Panc1 (cell line): ENCODE data around the gene DPH2. TPM values are rescaled to one million over a fixed set of nuclear protein-coding genes. Genes with fewer than 3 reads are reported as not detected.

Experiments used
- ATAC-seq: fragments of 200-7000 bp; cut with Tn5 transposase; 2 replicates; pipeline ENCODE4 v1.9.1; 2020; ENCODE audit warnings: mild to moderate bottlenecking, moderate library complexity
- BruUV-seq: library from RNA; stranded (reverse); fragments of 400-500 nt; replicated peaks from 2 replicates; lab custom pipeline; 2021; lab: Mats Ljungman, UMichigan
- CTCF ChIA-PET: fragments of 300-600 bp; sonication (Branson Sonifier 250); formaldehyde crosslinking; loops from one replicate; lab custom pipeline; 2022; ENCODE audit warnings: antibody characterized with exemption; lab: Charles Lee
- POLR2A ChIA-PET: fragments of 300-600 bp; sonication (Branson Sonifier 250); formaldehyde crosslinking; loops from one replicate; lab custom pipeline; 2022; ENCODE audit warnings: antibody characterized with exemption; lab: Charles Lee
- DNase-seq: peaks from one replicate; pipeline ENCODE4 v3.0.0-alpha.2; 2010; ENCODE audit warnings: low read depth, low spot score
- H3K27ac ChIP-seq: 2 replicates; pipeline ENCODE4 v1.5.1; 2011; ENCODE audit warnings: mild to moderate bottlenecking, low read length, inconsistent platforms
- H3K27me3 ChIP-seq: fragments of 200-500 bp; sonication (Bioruptor generic); 2 replicates; pipeline ENCODE4 v1.6.0; 2014; ENCODE audit warnings: low read length, inconsistent platforms; ENCODE audit not compliant: control insufficient read depth, insufficient read depth
- H3K36me3 ChIP-seq: fragments of 200-500 bp; sonication (Bioruptor generic); 2 replicates; pipeline ENCODE4 v1.5.1; 2014; ENCODE audit warnings: inconsistent platforms, mild to moderate bottlenecking, low read length, moderate library complexity; ENCODE audit not compliant: control insufficient read depth, insufficient read depth
- H3K4me1 ChIP-seq: 2 replicates; pipeline ENCODE4 v1.5.1; 2011; ENCODE audit warnings: inconsistent platforms, mild to moderate bottlenecking, low read length, moderate library complexity; ENCODE audit not compliant: control insufficient read depth, insufficient read depth
- H3K4me3 ChIP-seq, 2 experiments: 2 replicates each; pipeline ENCODE4 v1.5.1; 2011 to 2012; ENCODE audit warnings: low read depth in 2 of 2, low read length in 2 of 2, mild to moderate bottlenecking in 2 of 2, inconsistent platforms in 1 of 2, moderate library complexity in 1 of 2
- H3K9me3 ChIP-seq: fragments of 200-500 bp; sonication (Bioruptor generic); 2 replicates; pipeline ENCODE4 v1.5.1; 2014; ENCODE audit warnings: low read depth, mild to moderate bottlenecking, inconsistent platforms, low read length, moderate library complexity; ENCODE audit not compliant: control insufficient read depth, insufficient read depth
- POLR2AphosphoS5 ChIP-seq: IDR thresholded peaks from 2 replicates; pipeline ENCODE4 v1.6.1; 2012; ENCODE audit warnings: mild to moderate bottlenecking, low read depth, low read length, moderate library complexity
- REST ChIP-seq, 2 experiments: IDR thresholded peaks; 2 replicates each; pipeline ENCODE4 v1.6.1; 2011 to 2012; ENCODE audit warnings: low read depth in 2 of 2, control low read depth in 1 of 2, low read length in 1 of 2, mild to moderate bottlenecking in 1 of 2, moderate library complexity in 1 of 2; ENCODE audit not compliant: insufficient read depth in 1 of 2
- SIN3A ChIP-seq: IDR thresholded peaks from 2 replicates; pipeline ENCODE4 v1.6.1; 2012; ENCODE audit warnings: low read depth, mild to moderate bottlenecking, low read length, moderate library complexity, borderline replicate concordance; ENCODE audit not compliant: insufficient read depth
- TCF7L2 ChIP-seq: IDR thresholded peaks from 2 replicates; pipeline ENCODE4 v1.6.1; 2011; ENCODE audit warnings: mild to moderate bottlenecking, low read depth, low read length, inconsistent platforms
- in situ Hi-C: cut with HindIII; loops from 2 replicates; pipeline ENCODE4 v1.10.0; 2016; ENCODE audit warnings: low sequenced_read_pairs, low pct_unique_long_range_greater_than_20kb
- intact Hi-C: fragments of 100-400 bp; cut with micrococcal nuclease; formaldehyde crosslinking; loops from one replicate; pipeline ENCODE4 v1.10.0; 2022; ENCODE audit not compliant: unreplicated experiment
- total RNA-seq: library from RNA; stranded (reverse); gene quantifications from one replicate; pipeline ENCODE4 v1.2.1, GENCODE V29; 2021; ENCODE audit not compliant: unreplicated experiment
- TF ChIP-seq, protein P1 (sequence below): fragments of 450-650 bp; IDR thresholded peaks from 2 replicates; pipeline ENCODE4 v1.5.1; 2017; ENCODE audit warnings: mild to moderate bottlenecking

Gene DPH2
- total RNA-seq, 1 experiment from 2014 or later: 76.0 TPM

- CTCF ChIA-PET: no interaction called here
- no peak for TF ChIP-seq POLR2AphosphoS5
- TF ChIP-seq TCF7L2: no peak
- TF ChIP-seq REST (IDR thresholded peaks at IDR 0.05; ENCODE audit: insufficient read depth in 1 of 2, low read depth in 2 of 2, low read length in 1 of 2): no peak
- TF ChIP-seq SIN3A: no peak
- TF ChIP-seq, protein P1, sequence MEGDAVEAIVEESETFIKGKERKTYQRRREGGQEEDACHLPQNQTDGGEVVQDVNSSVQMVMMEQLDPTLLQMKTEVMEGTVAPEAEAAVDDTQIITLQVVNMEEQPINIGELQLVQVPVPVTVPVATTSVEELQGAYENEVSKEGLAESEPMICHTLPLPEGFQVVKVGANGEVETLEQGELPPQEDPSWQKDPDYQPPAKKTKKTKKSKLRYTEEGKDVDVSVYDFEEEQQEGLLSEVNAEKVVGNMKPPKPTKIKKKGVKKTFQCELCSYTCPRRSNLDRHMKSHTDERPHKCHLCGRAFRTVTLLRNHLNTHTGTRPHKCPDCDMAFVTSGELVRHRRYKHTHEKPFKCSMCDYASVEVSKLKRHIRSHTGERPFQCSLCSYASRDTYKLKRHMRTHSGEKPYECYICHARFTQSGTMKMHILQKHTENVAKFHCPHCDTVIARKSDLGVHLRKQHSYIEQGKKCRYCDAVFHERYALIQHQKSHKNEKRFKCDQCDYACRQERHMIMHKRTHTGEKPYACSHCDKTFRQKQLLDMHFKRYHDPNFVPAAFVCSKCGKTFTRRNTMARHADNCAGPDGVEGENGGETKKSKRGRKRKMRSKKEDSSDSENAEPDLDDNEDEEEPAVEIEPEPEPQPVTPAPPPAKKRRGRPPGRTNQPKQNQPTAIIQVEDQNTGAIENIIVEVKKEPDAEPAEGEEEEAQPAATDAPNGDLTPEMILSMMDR: no peak
- in situ Hi-C loops: no loop called here
These were observed 51.3 kb downstream of the DPH2 start for GRCh38 chr1:44021156-44021555.

DNA sequence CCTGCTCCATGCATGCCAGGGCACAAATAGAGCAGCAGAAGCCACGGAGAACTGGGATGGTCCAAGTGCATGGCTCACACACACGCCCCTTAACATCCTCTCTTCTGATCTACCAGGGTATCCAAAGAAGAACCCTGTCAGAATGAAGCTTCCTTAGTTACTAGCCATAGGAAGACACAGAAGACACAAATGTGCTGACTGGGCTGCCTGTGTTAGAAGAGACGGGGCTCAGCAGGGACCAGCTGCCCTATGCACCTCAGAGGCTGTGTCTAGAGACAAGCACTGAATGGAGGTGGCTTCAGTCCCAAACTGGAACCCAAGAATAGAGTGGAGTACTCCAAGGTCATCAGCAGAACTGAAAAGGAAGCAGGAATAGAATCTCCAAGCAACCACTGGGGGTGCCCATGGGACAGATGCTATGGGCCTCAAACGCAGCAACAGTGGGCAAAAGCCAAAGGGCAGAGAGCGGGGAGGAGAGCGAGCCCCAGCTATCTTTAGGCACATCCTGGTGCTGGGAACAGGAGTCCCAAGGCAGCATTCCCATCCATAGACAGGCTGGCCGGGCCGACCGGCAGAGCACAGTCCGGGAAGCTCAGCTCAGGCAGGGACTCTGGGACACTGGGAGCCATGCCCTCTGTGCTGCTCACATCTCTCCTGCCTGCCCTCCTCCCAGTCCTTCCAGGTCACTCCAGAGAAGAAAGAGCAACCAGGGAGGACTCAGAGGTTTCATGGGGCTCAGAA is 51.9 kb downstream of the DPH2 start:
- no peak for ATAC-seq
- no peak for TF ChIP-seq SIN3A
- no peak for TF ChIP-seq POLR2AphosphoS5
- TF ChIP-seq REST (IDR thresholded peaks at IDR 0.05; ENCODE audit: insufficient read depth in 1 of 2, low read depth in 2 of 2, low read length in 1 of 2): no peak
- TF ChIP-seq TCF7L2: no peak
- TF ChIP-seq, protein P1: no peak
- H3K4me3 ChIP-seq: no peak overlapping the region
- no peaks in the 10 kb centered on the region for H3K27me3 ChIP-seq
- H3K27ac ChIP-seq: no peak overlapping the region
- H3K9me3 ChIP-seq: no peaks in the 10 kb centered on the region
- BruUV-seq: no TSS peak
- no peak for DNase-seq
- POLR2A ChIA-PET: interaction anchor here (0.6 kb wide), 1 partner anchor 28 kb away, joined by 5 read pairs; no protein-coding TSS in a partner anchor
- CTCF ChIA-PET: no interaction called here
- H3K36me3 ChIP-seq: no peaks in the 10 kb centered on the region
- intact Hi-C loops: no loop called here
- H3K4me1 ChIP-seq: peaks cover 9% of the 10 kb centered on the region
- in situ Hi-C loops: no loop called here

More at GRCh38 chr1:44021156-44021555, 51.3 kb downstream of the DPH2 start:
- peaks cover 9% of the 10 kb centered on the region for H3K4me1 ChIP-seq
- H3K4me3 ChIP-seq: no peak overlapping the region
- intact Hi-C loops: no loop called here
- POLR2A ChIA-PET: interaction anchor here (0.6 kb wide), 1 partner anchor 28 kb away, joined by 5 read pairs; no protein-coding TSS in a partner anchor
- BruUV-seq: no TSS peak
- DNase-seq (no peak), ATAC-seq (no peak)
- no peaks in the 10 kb centered on the region for H3K36me3 ChIP-seq
- no peaks in the 10 kb centered on the region for H3K9me3 ChIP-seq
- H3K27ac ChIP-seq: no peak overlapping the region
- H3K27me3 ChIP-seq: no peaks in the 10 kb centered on the region
